ENCODE results near the gene VILL.
"Not testable (repeated sequence)": the region's sequence is repeated elsewhere in the genome, so short reads cannot be mapped to it uniquely, and the experiment has no call there.

VILL gene

DNA sequence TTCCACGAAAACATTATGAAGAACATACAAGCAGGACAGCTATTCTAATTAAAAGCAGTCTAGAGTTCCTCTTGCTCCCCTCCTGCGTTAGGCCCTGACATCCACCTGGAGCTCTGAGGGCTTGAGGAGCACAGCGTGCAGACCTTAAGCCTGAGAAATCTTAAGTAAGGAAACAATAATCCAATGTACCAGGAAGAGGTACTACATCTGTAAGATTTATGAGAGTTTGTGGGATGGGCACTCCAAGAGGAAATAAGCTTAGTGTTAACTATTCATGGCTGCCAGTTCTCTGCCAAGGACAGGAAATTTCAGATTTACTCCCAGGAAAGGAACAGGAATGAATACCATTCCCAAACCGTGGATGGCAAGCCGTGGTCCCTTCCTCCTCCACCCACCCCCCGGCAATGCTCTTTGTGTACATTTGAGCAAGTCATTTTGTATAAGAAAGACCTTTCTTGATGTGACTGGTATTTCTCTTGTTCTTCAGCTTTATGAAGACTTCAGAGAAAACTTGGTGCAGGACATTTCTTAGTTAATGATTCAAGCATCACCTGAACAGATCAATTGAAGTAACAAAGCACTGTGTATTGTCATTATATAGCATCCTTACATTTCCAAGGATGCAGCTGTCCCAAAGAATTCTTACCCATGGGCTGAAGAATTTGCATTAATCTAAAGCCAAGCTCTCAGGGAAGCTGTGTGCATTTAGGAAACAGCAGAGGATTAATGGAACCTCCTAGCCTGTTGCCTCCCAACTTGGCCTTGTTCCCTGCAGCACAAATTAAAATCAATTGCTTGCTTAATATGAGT, 28.8 kb upstream of the VILL start:
- in situ Hi-C loops (cut with HindIII; ENCODE audit: low sequenced_read_pairs): no loop called here

DNA sequence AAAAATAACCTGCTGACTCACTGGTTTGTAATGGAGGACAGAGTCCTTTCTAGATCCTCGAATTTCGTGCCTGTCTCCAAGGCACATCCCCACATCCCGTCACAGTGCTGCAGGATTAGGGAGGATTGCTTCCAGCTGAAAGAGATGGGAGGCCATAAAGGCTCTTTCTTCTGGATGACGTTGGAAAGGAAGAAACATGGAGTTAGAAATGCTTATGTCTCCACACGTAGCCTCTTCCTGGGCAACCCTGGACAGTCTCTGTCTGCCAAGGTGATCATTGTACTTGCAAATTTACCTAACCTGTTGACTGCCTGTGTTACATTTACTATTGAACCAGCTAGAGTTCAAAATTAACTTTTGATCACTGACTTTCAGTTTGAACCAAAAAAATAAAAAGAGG, 27.6 kb upstream of the VILL start:
- in situ Hi-C loops (cut with HindIII; ENCODE audit: low sequenced_read_pairs): no loop called here

DNA sequence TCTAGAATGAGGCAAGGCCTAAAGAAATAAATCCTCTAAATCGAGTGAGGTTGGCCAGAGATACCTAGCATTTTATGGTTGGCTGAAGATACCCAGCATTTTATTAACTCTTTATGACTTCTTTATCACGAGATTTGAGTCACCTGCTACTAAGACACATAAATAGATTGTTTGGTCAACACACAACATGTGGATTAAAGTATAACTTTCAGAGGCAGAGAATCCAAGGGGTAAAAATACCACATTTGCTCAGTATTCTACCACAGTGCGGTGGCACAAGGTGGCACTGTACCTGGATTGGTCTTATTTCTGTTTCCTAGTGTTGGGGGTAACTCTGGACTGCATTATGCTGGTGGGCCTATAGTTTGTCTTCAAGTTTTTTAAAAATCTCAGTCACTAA, 27.0 kb upstream of the VILL start:
- in situ Hi-C loops (cut with HindIII; ENCODE audit: low sequenced_read_pairs): no loop called here

DNA sequence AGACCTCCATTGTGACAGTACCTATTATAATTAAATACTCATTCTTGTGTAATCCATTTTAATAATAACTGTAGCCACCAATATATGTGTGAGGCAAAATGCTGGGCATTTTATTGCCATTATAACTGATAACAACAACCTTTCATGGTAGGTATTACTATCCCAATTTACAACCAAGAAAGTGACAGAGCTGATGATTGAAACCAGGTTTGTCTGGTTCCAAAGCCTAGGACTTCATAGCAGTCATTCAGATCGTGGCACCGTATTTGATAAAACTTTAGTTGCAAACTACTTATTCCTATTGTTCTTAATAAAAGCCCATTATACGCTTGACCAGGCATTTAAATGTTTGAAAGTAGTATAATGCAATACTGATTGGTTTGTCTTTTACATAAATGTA, 26.4 kb upstream of the VILL start:
- in situ Hi-C loops (cut with HindIII; ENCODE audit: low sequenced_read_pairs): no loop called here

DNA sequence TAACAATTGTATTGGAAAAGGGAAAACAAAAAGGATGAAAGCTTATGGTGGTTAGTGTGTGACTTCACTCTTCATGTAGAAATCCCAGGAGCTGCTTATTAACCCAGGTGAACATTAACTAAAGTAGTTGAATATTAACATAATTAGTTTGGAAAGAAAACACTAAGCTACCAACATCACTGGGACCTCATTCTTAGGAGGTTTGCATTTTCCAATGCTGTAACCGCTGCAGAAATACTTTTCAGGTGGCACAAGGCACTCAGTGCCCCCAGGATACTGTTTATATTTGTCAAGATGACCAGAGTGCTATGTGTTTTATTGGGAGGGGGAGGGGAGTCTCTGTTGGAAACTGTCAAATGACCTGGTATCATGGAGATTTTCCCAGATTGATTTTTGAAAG, 25.9 kb upstream of the VILL start:
- in situ Hi-C loops (cut with HindIII; ENCODE audit: low sequenced_read_pairs): loop anchor here (5.0 kb wide), 2 partner anchors 53 to 72 kb away; no protein-coding TSS in a partner anchor

DNA sequence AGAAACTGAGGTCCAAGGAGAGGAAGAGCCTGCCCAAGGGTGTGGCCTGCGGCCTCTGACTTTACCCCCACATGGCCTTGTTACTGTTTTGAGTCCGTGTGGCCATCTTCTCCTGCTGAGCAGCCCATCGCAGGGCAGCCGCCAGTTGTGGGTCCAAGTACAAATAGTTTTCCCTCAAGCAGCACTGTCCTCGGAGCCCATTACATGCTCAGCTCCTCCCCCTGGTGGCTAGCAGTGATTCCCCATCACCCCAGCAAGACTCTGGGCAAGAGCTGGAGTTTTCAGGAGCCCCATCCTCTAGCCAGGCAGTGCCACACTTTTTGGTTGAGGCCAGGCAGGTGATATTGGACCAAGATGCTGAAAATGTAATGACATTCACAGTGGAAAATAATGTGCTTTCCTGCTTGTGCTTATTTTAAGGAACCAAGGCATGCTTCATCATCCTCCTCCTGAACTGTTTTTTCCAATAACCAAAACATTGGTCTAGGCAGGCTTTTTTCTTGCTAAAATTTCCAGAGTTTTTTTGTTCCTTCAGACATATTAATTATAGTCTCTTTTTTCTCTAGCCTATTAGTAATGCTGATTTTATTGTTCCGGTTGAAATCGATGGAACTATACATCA, 23.2 kb upstream of the VILL start:
- in situ Hi-C loops (cut with HindIII; ENCODE audit: low sequenced_read_pairs): loop anchor here (5.0 kb wide), 2 partner anchors 50 to 75 kb away; no protein-coding TSS in a partner anchor

DNA sequence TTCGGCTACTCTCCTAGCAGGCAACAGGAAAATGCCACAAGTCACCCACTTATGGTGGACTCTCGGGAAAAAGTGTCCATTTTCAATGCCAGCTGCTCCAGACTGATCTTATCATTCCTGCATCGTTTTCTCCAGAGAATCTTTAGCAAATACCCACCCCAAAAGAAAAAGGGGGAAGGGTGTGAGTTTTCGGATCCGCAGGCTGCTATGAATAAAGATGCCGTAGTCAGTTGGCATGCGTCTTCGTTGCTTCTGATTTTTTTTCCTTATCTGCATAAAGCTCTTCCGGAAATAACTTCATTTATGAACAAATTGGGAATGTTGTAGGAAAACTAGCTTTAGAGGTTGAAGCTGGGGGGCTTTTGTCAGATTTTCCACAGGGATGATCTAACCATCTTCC, 22.4 kb upstream of the VILL start:
- in situ Hi-C loops (cut with HindIII; ENCODE audit: low sequenced_read_pairs): loop anchor here (5.0 kb wide), 2 partner anchors 49 to 76 kb away; no protein-coding TSS in a partner anchor

DNA sequence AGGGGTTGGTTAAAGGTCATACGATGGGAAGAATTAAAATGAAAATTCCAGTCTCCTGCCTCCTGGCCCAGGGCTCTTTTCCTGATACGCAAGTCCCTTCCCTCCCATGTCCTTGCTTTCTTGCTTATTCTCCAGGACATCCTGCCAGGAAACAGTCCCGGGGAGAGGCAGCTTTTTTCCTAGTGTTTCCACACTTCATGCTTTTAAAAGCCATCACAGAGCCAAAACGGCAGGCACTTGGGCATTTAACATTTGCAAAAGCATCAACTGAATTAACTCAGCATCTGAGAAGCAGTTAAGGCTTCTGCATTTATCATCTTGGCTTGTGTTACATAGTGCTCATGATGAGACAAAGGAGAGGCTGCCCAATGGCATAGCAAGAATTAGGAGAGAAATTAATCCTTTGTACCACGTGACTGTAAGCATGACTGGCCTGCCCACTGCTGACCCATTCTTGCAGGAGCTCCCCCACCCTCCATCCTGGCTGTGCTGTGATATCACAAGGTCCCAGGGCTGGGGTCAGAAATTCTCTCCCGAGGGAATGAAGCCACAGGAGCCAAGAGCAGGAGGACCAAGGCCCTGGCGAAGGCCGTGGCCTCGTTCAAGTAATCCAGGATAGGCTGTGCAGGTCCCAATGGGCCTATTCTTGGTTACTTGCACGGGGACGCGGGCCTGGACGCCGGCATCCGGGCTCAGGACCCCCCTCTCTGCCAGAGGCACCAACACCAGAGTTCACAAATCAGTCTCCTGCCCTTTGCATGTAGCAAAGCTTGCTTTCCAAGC, 21.6 kb upstream of the VILL start:
- in situ Hi-C loops (cut with HindIII; ENCODE audit: low sequenced_read_pairs): loop anchor here (5.0 kb wide), 2 partner anchors 48 to 77 kb away; no protein-coding TSS in a partner anchor

DNA sequence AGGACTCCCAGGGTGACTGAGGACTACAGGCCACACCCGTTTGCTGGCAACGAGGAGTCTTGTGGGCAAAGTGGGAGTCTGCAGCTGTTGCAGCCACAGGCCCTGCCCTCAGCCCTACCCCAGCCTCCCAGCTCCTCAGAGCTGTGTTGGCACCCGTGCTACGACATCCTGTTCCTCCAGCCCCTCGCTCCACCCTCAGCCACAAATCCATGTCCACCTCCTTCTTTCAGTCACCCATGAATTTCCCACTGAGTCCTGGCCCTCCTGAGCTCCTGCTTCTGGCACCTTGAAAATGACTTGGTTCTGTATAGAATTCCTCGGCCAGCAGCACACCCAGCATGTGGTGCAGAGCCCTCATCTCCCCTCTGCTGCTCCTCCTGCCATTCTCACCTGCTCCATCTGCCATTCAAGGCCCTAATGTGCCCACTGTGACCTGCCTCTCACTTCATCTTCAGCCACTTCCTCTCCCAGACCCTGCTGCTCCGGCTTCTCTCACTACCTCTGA, 20.9 kb upstream of the VILL start:
- in situ Hi-C loops (cut with HindIII; ENCODE audit: low sequenced_read_pairs): loop anchor here (5.0 kb wide), 2 partner anchors 48 to 77 kb away; no protein-coding TSS in a partner anchor

DNA sequence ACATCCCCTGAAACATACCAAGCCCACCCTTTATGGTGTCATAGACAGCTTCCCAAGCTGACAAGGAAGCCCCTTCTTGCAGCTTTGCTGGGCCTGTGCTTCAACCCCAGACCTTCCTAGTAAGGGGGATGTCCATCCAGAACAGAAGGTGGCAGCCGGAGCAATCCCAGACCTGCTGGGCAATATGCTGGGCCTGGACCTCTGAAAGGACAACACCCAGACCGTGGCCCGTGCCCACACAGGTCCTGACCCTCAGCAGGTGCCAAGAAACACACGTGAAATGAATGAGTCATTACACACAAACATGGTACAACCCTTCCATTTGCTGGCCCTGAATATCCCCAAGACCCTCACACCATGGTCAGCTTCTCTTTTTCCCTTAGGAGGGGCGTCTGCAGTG, 19.8 kb upstream of the VILL start:
- in situ Hi-C loops (cut with HindIII; ENCODE audit: low sequenced_read_pairs): no loop called here

DNA sequence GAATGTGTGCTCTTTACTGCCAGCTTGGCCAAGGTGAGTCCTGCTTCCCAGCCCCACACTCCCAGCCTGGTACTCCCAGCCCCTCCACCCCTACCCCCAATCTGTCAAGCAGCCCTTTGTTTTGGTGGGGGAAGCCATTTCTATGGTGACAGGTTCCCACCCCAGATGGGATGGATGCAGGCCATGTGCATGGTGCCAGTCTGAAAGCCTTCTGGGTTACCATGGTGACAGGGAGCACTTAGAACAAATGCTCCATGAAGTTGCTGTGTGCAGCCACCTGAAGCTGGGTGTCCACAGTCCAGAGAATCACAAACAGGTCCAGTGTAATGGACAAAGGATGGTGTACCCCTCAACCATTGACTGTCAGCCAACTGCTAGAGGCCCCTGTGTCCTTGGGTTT, 19.1 kb upstream of the VILL start:
- in situ Hi-C loops (cut with HindIII; ENCODE audit: low sequenced_read_pairs): no loop called here

DNA sequence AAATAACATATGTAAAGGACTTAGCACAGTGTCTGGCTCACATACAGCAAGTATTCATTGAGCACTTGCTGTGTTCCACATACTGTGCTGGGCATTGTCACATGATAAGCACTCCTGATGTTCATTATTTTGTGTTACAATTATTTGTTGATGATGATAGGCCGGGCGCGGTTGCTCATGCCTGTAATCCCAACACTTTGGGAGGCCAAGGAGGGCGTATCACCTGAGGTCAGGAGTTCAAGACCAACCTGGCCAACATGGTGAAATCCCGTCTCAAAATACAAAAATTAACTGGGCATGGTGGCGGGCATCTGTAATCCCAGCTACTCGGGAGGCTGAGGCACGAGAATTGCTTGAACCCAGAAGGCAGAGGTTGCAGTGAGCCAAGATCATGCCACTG, 18.5 kb upstream of the VILL start:
- in situ Hi-C loops (cut with HindIII; ENCODE audit: low sequenced_read_pairs): not testable (repeated sequence)

DNA sequence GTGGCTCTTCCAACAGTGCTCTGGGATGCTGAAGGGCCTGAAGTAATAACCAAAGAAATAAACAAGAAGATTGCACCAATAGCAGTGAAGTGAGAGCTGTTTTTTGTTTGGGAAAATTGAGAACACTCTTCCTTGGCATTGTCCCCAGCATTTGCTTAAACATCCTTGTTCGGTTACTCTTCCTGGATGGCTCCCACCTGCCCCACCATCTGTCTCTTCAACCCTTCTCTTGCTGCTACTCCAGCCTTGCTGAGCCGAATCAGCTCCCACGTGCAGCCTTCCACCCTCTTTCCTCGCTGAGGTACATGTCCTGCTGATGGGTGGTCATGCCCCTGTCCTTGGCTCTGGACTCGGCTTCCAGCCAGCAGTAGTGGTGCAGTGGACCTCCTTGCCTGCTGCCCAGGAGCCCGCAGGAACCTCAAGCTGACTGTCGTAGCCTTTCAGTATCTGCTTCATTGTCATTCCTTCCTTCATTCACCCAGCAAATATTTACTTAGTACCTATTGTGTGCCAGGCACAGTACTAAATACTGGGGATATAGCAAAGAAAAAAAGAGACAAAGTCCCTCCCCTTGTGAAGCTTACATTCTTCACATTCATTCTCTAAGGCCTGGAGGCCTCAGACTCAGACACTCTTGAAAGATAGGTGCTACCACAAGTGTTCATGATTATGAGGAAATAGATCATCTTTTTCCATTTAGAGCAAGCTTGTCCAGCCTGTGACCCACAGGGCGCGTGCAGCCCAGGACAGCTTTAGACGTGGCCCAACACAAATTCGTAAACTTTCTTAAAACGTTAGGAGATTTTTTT, 17.1 kb upstream of the VILL start:
- in situ Hi-C loops (cut with HindIII; ENCODE audit: low sequenced_read_pairs): no loop called here

DNA sequence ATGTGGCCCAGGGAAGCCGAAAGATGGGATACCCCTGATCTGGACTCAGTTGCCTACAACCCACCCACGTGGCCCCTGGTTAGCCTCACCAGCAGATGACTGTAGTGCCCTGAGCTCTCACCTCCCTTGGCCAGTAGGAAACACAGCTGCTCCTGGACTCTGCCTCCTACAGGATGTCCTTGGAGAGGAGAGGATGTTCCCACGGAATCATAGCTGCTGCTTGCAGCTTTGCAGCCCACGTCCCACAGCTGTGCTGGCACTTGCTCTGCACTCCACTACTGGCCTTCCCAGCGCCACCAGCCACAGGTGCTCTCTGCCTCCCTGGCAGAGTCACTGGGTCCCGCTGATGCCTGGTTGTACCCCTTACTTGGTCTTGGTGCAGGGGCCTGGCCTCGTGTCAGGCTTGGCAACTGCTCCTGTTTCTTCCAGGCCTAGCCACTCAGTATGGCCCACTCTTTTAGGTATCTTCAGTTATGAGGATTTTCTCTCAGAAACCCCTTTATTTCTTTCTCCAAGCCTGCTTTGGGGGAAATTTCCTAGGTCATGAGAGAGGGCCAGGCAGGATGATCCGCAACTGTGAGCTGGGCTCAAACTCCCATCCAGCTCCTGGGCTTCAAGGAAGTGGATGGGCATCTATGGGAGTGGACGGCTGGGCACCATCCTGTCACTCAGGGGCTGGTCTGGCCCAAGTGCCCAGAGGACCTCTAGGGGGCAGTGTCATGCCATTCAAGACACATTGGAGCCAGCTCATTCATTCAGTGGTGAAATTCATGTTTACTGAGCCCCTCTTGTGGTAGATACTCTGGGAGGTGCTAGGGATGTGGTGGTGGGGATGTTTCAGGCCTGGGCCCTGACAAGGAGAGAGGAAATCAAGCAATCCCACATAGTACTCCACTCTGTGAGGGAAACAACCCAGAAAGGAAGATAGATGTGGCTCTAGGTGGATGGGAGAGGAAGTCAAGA, 16.2 kb upstream of the VILL start:
- in situ Hi-C loops (cut with HindIII; ENCODE audit: low sequenced_read_pairs): no loop called here

DNA sequence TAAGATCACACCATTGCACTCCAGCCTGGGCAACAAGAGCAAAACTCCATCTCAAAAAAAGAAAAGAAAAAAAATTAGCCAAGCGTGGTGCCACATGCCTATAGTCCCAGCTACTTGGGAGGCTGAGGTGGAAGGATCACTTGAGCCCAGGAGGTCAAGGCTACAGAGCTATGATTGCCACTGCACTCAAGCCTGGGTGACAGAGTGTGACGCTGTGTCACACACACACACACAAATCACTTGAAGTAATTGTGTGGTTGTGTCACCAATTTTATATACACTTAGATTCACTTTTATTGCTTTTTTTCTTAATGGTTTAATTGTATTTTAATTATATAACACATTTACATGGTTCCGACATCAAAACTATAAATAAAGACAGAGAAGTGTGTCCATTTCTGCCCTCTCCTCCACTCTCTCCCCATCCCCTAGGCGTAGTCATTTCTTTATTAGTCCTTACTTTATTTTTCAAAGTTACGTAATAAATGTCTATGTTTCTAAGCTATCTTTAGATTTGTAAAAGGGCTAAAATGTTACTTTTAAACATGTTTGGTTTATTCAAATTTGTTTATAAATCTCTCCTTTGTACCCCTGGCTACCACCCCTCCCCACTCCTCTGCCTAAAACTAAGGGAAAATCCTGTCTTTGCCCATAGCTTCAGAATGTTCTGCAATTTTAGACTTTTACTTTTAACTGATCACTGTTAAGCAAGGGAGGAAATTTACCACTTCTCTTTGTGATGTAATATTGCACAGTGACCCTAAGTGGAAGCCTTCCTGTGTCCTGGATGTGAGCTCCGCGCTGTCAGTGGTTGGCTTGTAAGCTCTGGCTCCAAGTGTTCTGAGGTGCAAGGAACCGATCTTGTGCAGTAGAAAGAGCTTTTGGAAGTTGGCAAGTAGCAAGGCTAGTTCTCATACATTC, 10.8 kb upstream of the VILL start:
- in situ Hi-C loops (cut with HindIII; ENCODE audit: low sequenced_read_pairs): no loop called here

DNA sequence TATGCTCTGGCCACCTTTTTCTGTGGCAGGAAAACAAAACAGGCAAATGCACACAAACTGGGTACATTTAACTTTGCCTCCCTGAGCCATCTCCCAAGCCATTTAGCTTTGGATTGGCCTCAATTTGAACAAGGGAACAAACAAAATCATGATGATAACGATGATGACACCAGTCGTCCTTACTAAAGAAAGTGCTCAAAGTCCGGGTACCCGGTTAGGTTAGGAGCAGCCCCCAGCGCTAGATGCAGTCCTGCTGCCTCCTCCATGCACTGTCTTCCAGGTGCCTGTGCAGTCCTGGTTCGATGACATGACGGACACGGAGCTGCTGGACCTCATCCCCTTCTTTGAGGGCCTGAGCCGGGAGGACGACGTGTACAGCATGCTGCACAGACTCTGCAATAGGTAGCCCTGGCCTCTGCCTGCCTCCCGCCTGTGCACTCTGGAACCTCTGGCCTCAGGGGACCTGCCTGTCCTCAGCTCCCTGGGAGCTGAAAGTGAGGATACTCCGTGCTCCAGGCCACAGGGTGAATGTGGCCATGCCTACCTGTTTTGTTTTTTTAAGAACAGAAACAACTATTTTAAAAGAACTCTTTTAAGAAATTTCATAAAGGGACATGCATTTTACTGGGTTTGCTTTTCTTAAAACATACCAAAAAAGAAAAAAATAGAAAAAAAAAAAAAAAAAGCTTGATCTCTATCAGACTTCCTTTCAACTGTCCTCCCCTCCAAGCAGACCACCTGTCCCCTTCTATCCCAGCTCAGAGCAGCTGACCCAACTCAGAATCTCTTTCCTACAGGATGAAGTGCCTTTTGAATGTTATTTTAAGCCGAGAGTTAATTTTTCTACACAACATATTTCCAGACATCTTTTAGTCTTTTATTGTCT, 9.9 kb upstream of the VILL start:
- in situ Hi-C loops (cut with HindIII; ENCODE audit: low sequenced_read_pairs): no loop called here

DNA sequence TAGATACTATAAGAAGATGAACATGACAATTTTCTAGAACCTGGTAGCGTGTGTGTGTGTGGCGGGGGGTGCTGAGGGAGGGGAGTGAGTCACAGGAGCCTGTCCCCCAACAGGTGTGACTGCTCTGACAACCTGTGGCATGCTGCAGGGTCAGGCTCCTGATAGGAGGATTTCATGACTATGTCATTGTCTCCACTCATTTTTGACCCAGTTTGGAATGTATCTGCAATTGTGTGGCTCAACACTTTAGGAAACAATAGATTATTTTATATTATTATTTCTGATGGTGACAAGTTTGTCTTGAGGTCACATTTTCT, 9.3 kb upstream of the VILL start:
- in situ Hi-C loops (cut with HindIII; ENCODE audit: low sequenced_read_pairs): no loop called here
